ENCODE results near the gene SWT1.
"Not testable (repeated sequence)": the region's sequence is repeated elsewhere in the genome, so short reads cannot be mapped to it uniquely, and the experiment has no call there.

The SWT1 gene

GRCh38 chr1:185249563-185249962, 92.6 kb downstream of the SWT1 start:
- no peak for DNase-seq (ENCODE audit: low read depth)

GRCh38 chr1:185250063-185250462, 93.1 kb downstream of the SWT1 start:
- DNase-seq (ENCODE audit: low read depth): no peak

- not testable (repeated sequence) for DNase-seq (ENCODE audit: low read depth)
Observed at GRCh38 chr1:185251928-185252327, 95.0 kb downstream of the SWT1 start.

- DNase-seq (ENCODE audit: low read depth): not testable (repeated sequence)
Observed at GRCh38 chr1:185252404-185252803, 95.4 kb downstream of the SWT1 start.

- DNase-seq (ENCODE audit: low read depth): not testable (repeated sequence)
Observed at GRCh38 chr1:185255595-185255994, 98.6 kb downstream of the SWT1 start.

GRCh38 chr1:185257116-185257949, 100.4 kb downstream of the SWT1 start:
- DNase-seq (ENCODE audit: low read depth): not testable (repeated sequence)

GRCh38 chr1:185257950-185258208, 100.9 kb downstream of the SWT1 start:
- no peak for DNase-seq (ENCODE audit: low read depth)

GRCh38 chr1:185258676-185259075, 101.7 kb downstream of the SWT1 start:
- no peak for DNase-seq (ENCODE audit: low read depth)

GRCh38 chr1:185260611-185261010, 103.6 kb downstream of the SWT1 start:
- no peak for DNase-seq (ENCODE audit: low read depth)

- DNase-seq (ENCODE audit: low read depth): no peak
Observed at GRCh38 chr1:185262151-185262550, 105.2 kb downstream of the SWT1 start.

GRCh38 chr1:185263292-185263691, 106.3 kb downstream of the SWT1 start:
- DNase-seq (ENCODE audit: low read depth): no peak

- DNase-seq (ENCODE audit: low read depth): no peak
Observed at GRCh38 chr1:185263780-185264179, 106.8 kb downstream of the SWT1 start.

- no peak for DNase-seq (ENCODE audit: low read depth)
Observed at GRCh38 chr1:185265314-185265713, 108.3 kb downstream of the SWT1 start.

- DNase-seq (ENCODE audit: low read depth): no peak
Observed at GRCh38 chr1:185267301-185267700, 110.3 kb downstream of the SWT1 start.

- DNase-seq (ENCODE audit: low read depth): no peak
Observed at GRCh38 chr1:185267701-185268100, 110.7 kb downstream of the SWT1 start.

GRCh38 chr1:185268352-185268751, 111.4 kb downstream of the SWT1 start:
- no peak for DNase-seq (ENCODE audit: low read depth)

GRCh38 chr1:185271921-185272320, 115.0 kb downstream of the SWT1 start:
- no peak for DNase-seq (ENCODE audit: low read depth)

- DNase-seq (ENCODE audit: low read depth): no peak
Observed at GRCh38 chr1:185279571-185279970, 122.6 kb downstream of the SWT1 start.

- DNase-seq (ENCODE audit: low read depth): no peak
Observed at GRCh38 chr1:185280589-185280988, 123.6 kb downstream of the SWT1 start.

- DNase-seq (ENCODE audit: low read depth): no peak
Observed at GRCh38 chr1:185281245-185281644, 124.3 kb downstream of the SWT1 start.

GRCh38 chr1:185284116-185284515, 127.1 kb downstream of the SWT1 start:
- DNase-seq (ENCODE audit: low read depth): no peak

GRCh38 chr1:185284533-185285276, 127.7 kb downstream of the SWT1 start:
- DNase-seq (ENCODE audit: low read depth): no peak

GRCh38 chr1:185287451-185287850, 130.5 kb downstream of the SWT1 start:
- no peak for DNase-seq (ENCODE audit: low read depth)

GRCh38 chr1:185288435-185288834, 131.5 kb downstream of the SWT1 start:
- DNase-seq (ENCODE audit: low read depth): no peak

All from activated T-cell treated with anti-CD3 and anti-CD28 coated beads for 1 hour (primary cell).